H1 (cell line): Measurements from ENCODE around the gene NEURL1B. TPM values are rescaled to one million over a fixed set of nuclear protein-coding genes. Genes with fewer than 3 reads are reported as not detected.

ENCODE experiments used
- CTCF ChIA-PET: fragments of 300-600 bp; sonication (Branson Sonifier 250); formaldehyde crosslinking; loops from one replicate; lab custom pipeline; 2021; ENCODE audit not compliant: partially characterized antibody; lab: Charles Lee
- POLR2A ChIA-PET: fragments of 300-600 bp; sonication (Branson Sonifier 250); formaldehyde crosslinking; loops from one replicate; lab custom pipeline; 2021; ENCODE audit warnings: inconsistent platforms; ENCODE audit not compliant: partially characterized antibody; lab: Charles Lee
- DNase-seq, 2 experiments: peaks; one replicate each; pipeline versions ENCODE4 v3.0.0 to v3.0.0-alpha.2; 2010 to 2022; ENCODE audit warnings: low spot score in 2 of 2, low read depth in 1 of 2, mixed read lengths in 1 of 2
- FAIRE-seq: peaks from 2 replicates; lab custom pipeline; 2011; peaks lifted over from hg19 to GRCh38; lab: Jason Lieb, UNC
- H2AFZ ChIP-seq: 2 replicates; pipeline ENCODE4 v1.8.1; 2012; ENCODE audit warnings: low read length, inconsistent platforms
- H2AK5ac ChIP-seq: 2 replicates; pipeline ENCODE4 v1.6.1; 2013; ENCODE audit warnings: low read depth, low read length
- H2BK120ac ChIP-seq: replicated peaks from 2 replicates; pipeline ENCODE3; 2013; ENCODE audit warnings: low read depth, low read length, inconsistent platforms
- H2BK12ac ChIP-seq: 2 replicates; pipeline ENCODE4 v1.6.1; 2013; ENCODE audit warnings: low read depth, low read length
- H2BK15ac ChIP-seq: 2 replicates; pipeline ENCODE4 v1.6.1; 2013; ENCODE audit warnings: low read length
- H2BK20ac ChIP-seq: 2 replicates; pipeline ENCODE4 v1.6.1; 2013; ENCODE audit warnings: low read length
- H2BK5ac ChIP-seq: 2 replicates; pipeline ENCODE4 v1.6.1; 2013; ENCODE audit warnings: low read depth, low read length
- H3K14ac ChIP-seq: 2 replicates; pipeline ENCODE4 v1.6.1; 2013; ENCODE audit warnings: inconsistent platforms; ENCODE audit not compliant: insufficient read length
- H3K18ac ChIP-seq: 2 replicates; pipeline ENCODE4 v1.6.1; 2013; ENCODE audit warnings: low read length; ENCODE audit errors: extremely low read depth
- H3K23ac ChIP-seq: 2 replicates; pipeline ENCODE4 v1.6.1; 2013; ENCODE audit warnings: inconsistent platforms; ENCODE audit not compliant: insufficient read length
- H3K23me2 ChIP-seq: 2 replicates; pipeline ENCODE4 v1.6.1; 2013; ENCODE audit warnings: low read depth, low read length
- H3K27ac ChIP-seq: 2 replicates; pipeline ENCODE4 v1.6.1; 2011; ENCODE audit warnings: low read depth, low read length, inconsistent platforms
- H3K27me3 ChIP-seq, 4 experiments: replicated peaks in 1 of 4; 1 replicate in 1 of 4; 2 replicates in 3 of 4; pipeline versions ENCODE4 v1.6.1 to v1.8.1; 2011 to 2013; ENCODE audit warnings: low read length in 3 of 4, mild to moderate bottlenecking in 3 of 4, inconsistent platforms in 2 of 4, mixed read lengths in 2 of 4, moderate library complexity in 1 of 4; ENCODE audit not compliant: control insufficient read depth in 3 of 4, insufficient read depth in 3 of 4; ENCODE audit errors: extremely low read depth in 1 of 4
- H3K36me3 ChIP-seq, 4 experiments: 2 replicates each; pipeline versions ENCODE4 v1.6.1 to v1.8.1; 2011 to 2013; ENCODE audit warnings: mild to moderate bottlenecking in 4 of 4, low read length in 3 of 4, moderate library complexity in 2 of 4, control low read depth in 1 of 4, inconsistent platforms in 1 of 4; ENCODE audit not compliant: insufficient read depth in 4 of 4, control insufficient read depth in 2 of 4
- H3K4ac ChIP-seq: replicated peaks from 2 replicates; pipeline ENCODE3; 2013; ENCODE audit warnings: low read length, low read depth, mixed read lengths, inconsistent platforms; ENCODE audit not compliant: insufficient read length
- H3K4me1 ChIP-seq, 4 experiments: replicated peaks in 1 of 4; 1 replicate in 1 of 4; 2 replicates in 3 of 4; pipeline versions ENCODE4 v1.6.1 to v1.8.1; 2011 to 2013; ENCODE audit warnings: low read length in 3 of 4, inconsistent platforms in 2 of 4, mixed read lengths in 1 of 4; ENCODE audit not compliant: insufficient read depth in 4 of 4, control insufficient read depth in 3 of 4
- H3K4me2 ChIP-seq, 2 experiments: 2 replicates each; pipeline versions ENCODE4 v1.6.1 to v1.8.1; 2011 to 2013; ENCODE audit warnings: low read depth in 2 of 2, low read length in 2 of 2, control low read depth in 1 of 2, inconsistent platforms in 1 of 2, mild to moderate bottlenecking in 1 of 2; ENCODE audit not compliant: insufficient read depth in 1 of 2
- H3K4me3 ChIP-seq, 4 experiments: fragments of 200-600, 300-600 bp in 1 of 4; sonication (generic), shearing (Covaris generic), sonication (Bioruptor Twin) in 1 of 4; 2 replicates each; pipeline versions ENCODE4 v1.5.1 to v1.8.1; 2011 to 2016; ENCODE audit warnings: low read length in 4 of 4, low read depth in 3 of 4, control low read depth in 2 of 4, inconsistent platforms in 2 of 4, mild to moderate bottlenecking in 2 of 4, mixed read lengths in 1 of 4, moderate library complexity in 1 of 4; ENCODE audit not compliant: insufficient read depth in 2 of 4; ENCODE audit errors: extremely low read depth in 1 of 4
- H3K56ac ChIP-seq: replicated peaks from 2 replicates; pipeline ENCODE3; 2013; ENCODE audit warnings: low read depth, mild to moderate bottlenecking, mixed read lengths, low read length, inconsistent platforms; ENCODE audit not compliant: insufficient read length
- H3K79me1 ChIP-seq: 2 replicates; pipeline ENCODE4 v1.6.1; 2013; ENCODE audit warnings: low read depth, low read length, control low read depth
- H3K79me2 ChIP-seq, 2 experiments: 2 replicates each; pipeline versions ENCODE4 v1.6.1 to v1.8.1; 2012 to 2013; ENCODE audit warnings: low read length in 2 of 2, mild to moderate bottlenecking in 2 of 2, inconsistent platforms in 1 of 2; ENCODE audit not compliant: insufficient read depth in 2 of 2, control insufficient read depth in 1 of 2
- H3K9ac ChIP-seq, 4 experiments: replicated peaks in 1 of 4; 1 replicate in 1 of 4; 2 replicates in 3 of 4; pipeline versions ENCODE4 v1.6.1 to v1.8.1; 2011 to 2013; ENCODE audit warnings: low read depth in 3 of 4, low read length in 3 of 4, control low read depth in 2 of 4, mild to moderate bottlenecking in 2 of 4, moderate library complexity in 2 of 4, inconsistent platforms in 1 of 4; ENCODE audit errors: extremely low read depth in 1 of 4
- H3K9me3 ChIP-seq, 2 experiments: 2 replicates each; pipeline versions ENCODE4 v1.6.1 to v1.8.1; 2012 to 2013; ENCODE audit warnings: mild to moderate bottlenecking in 2 of 2, moderate library complexity in 2 of 2, control low read depth in 1 of 2, inconsistent platforms in 1 of 2, low read depth in 1 of 2, low read length in 1 of 2, mixed read lengths in 1 of 2; ENCODE audit not compliant: insufficient read depth in 2 of 2
- H4K20me1 ChIP-seq, 2 experiments: replicated peaks in 1 of 2; 2 replicates each; pipeline versions ENCODE3 to v1.8.1; 2011 to 2013; ENCODE audit warnings: inconsistent platforms in 2 of 2, low read length in 2 of 2, mild to moderate bottlenecking in 1 of 2; ENCODE audit not compliant: insufficient read depth in 2 of 2, control insufficient read depth in 1 of 2
- H4K5ac ChIP-seq: 2 replicates; pipeline ENCODE4 v1.6.1; 2013; ENCODE audit warnings: low read length, low read depth, mixed read lengths, inconsistent platforms; ENCODE audit not compliant: insufficient read length
- H4K8ac ChIP-seq: 2 replicates; pipeline ENCODE4 v1.8.0; 2013; ENCODE audit warnings: mild to moderate bottlenecking, moderate library complexity, low read length, inconsistent platforms; ENCODE audit not compliant: insufficient read depth; ENCODE audit errors: extremely low read depth
- H4K91ac ChIP-seq: replicated peaks from 2 replicates; pipeline ENCODE3; 2013; ENCODE audit warnings: low read length, mixed read lengths, inconsistent platforms; ENCODE audit not compliant: insufficient read length
- CBX5 ChIP-seq: fragments of 300-800, 300-1000 bp; sonication (generic); IDR thresholded peaks from 2 replicates; pipeline ENCODE4 v1.7.1; 2016; ENCODE audit warnings: antibody characterized with exemption, low read length, low read depth
- CBX8 ChIP-seq: fragments of 300-800, 300-1000 bp; sonication (generic); IDR thresholded peaks from 2 replicates; pipeline ENCODE4 v1.7.1; 2016; ENCODE audit warnings: low read depth, low read length, borderline replicate concordance
- CHD1 ChIP-seq: IDR thresholded peaks from 2 replicates; pipeline ENCODE4 v1.6.1; 2012; ENCODE audit warnings: low read depth, low read length, improper control_type of control experiment
- CHD2 ChIP-seq: IDR thresholded peaks from 2 replicates; pipeline ENCODE4 v1.6.1; 2012; ENCODE audit warnings: low read length, improper control_type of control experiment
- EP300 ChIP-seq, 2 experiments: IDR thresholded peaks; 1 replicate in 1 of 2; 2 replicates in 1 of 2; pipeline ENCODE4 v1.6.1; 2011 to 2012; ENCODE audit warnings: low read depth in 2 of 2, low read length in 2 of 2, mild to moderate bottlenecking in 2 of 2, borderline replicate concordance in 1 of 2, inconsistent platforms in 1 of 2, moderate library complexity in 1 of 2
- POLR2AphosphoS5 ChIP-seq: IDR thresholded peaks from 2 replicates; pipeline ENCODE4 v1.6.1; 2011; ENCODE audit warnings: low read depth, low read length
- POU5F1 ChIP-seq: IDR thresholded peaks from 2 replicates; pipeline ENCODE4 v1.6.1; 2011; ENCODE audit warnings: low read depth, mild to moderate bottlenecking, low read length, moderate library complexity
- SP2 ChIP-seq: IDR thresholded peaks from 2 replicates; pipeline ENCODE4 v1.6.1; 2012; ENCODE audit warnings: mild to moderate bottlenecking, low read length, inconsistent platforms
- TBP ChIP-seq: IDR thresholded peaks from 2 replicates; pipeline ENCODE4 v1.6.1; 2011; ENCODE audit warnings: low read depth, low read length, improper control_type of control experiment
- ZNF274 ChIP-seq: IDR thresholded peaks from 2 replicates; pipeline ENCODE4 v1.7.0; 2012; ENCODE audit warnings: low read length, borderline replicate concordance; ENCODE audit errors: extremely low read depth
- WGBS, 2 experiments: shearing (Covaris generic) in 1 of 2; methylation state at CpG; one replicate each; pipeline versions ENCODE4 v1.1.6 to v1.1.7; 2013 to 2015; ENCODE audit warnings: low lambda C conversion rate in 2 of 2, mixed read lengths in 2 of 2, inconsistent platforms in 1 of 2, low coverage in 1 of 2, missing lambda C conversion rate in 1 of 2; ENCODE audit not compliant: insufficient replicate concordance in 2 of 2, insufficient coverage in 1 of 2, insufficient read length in 1 of 2; ENCODE audit errors: extremely low coverage in 1 of 2, missing lambda C conversion rate in 1 of 2; 5-methylcytosine and 5-hydroxymethylcytosine counted together
- polyA plus RNA-seq, 7 experiments: library from polyadenylated mRNA; depleted of rRNA in 3 of 7; stranded (reverse) in 5 of 7; unstranded in 2 of 7; fragments of >200 nt in 5 of 7; fragments of 200-250 nt in 2 of 7; gene quantifications; 1 replicate in 5 of 7; 2 replicates in 1 of 7; 4 replicates in 1 of 7; pipeline versions ENCODE4 v1.2.1 to v1.2.3, GENCODE V29; 2011 to 2013; ENCODE audit warnings: missing spikeins in 2 of 7, mixed read lengths in 2 of 7
- total RNA-seq: library from RNA; stranded (reverse); fragmentation: NEBNext Ultra II Directional; extraction: Animal tissue kit (Norgen Biotek cat#: 25700); gene quantifications from 2 replicates; pipeline ENCODE4 v1.2.1, GENCODE V29; 2021
- TF ChIP-seq, protein P1 (sequence below): IDR thresholded peaks from 2 replicates; pipeline ENCODE4 v1.6.1; 2011; ENCODE audit warnings: low read length, improper control_type of control experiment

Gene NEURL1B
- total and polyA plus RNA-seq, 2 of the 8 experiments (the other 6 are each of a cell fraction or from before 2014, with no cell fraction given) = 3.3 to 6.1 TPM

DNA sequence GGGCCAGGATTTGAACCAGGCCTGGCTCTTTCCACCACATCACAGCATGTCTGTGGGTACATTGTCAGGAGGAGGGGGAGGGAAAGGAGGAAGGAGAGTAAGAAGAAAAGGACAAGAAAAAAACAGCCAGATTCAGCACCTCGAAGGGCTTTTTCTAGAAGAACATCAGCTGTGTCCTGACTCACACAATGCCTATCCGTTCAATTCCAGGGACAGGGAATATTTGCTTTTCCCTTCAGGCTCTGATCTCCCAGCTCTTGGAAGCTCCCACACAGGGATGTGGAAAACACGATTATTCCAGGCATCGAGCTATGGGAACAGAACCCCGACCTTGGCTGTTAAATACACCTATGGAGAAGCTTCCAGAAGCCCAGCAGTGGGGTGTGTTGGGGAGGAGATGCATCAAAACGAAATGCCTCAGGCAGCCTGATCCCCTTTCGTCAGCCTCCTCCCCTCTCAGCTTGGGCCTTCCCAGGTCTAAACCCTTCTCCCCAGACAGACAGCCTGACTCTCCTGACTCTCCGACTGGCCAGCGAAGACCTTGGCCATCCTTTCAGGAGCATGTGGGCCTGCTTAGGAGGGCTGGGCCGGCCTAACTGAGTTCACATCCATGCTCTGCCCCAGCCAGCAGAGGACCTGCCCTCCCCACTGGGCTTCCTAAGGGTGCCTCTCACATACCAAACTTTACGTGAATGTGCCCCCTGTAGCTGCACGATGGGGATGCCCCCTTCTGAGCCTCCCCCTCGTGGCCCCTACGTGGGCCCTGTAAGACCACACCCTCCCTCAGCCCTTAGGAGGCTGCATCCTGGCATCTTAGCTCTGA lies 54.4 kb downstream of the NEURL1B start:
- H2BK120ac ChIP-seq = no peak overlapping the region
- DNase-seq (no peak), FAIRE-seq (no peak)
- no peak overlapping the region for H3K27ac ChIP-seq
- 80% methylated on average over 14 of the region's 14 CpGs; no CpG with 5 or more reads in 1 of the 2 experiments for WGBS, 2 experiments
- POLR2A ChIA-PET = interaction anchor here (0.8 kb wide), 1 partner anchor 29 kb away, joined by 3 read pairs; no protein-coding TSS in a partner anchor
- H3K27me3 ChIP-seq = peaks cover 0 to 2% (median 0%) of the 10 kb centered on the region in 4 experiments; a peak in 3 of 7 replicates
- H2BK5ac ChIP-seq = no peak overlapping the region
- H2BK15ac ChIP-seq = 0 out of 2 replicates have a peak overlapping the region, but pooled peaks have one; percentile 61
- H4K5ac ChIP-seq = no peak overlapping the region
- H3K56ac ChIP-seq = no peak overlapping the region
- no peak overlapping the region for H3K4me2 ChIP-seq
- H3K36me3 ChIP-seq = no peaks in the 10 kb centered on the region
- no peak overlapping the region for H3K23ac ChIP-seq
- CTCF ChIA-PET = interaction anchor here (0.6 to 11.9 kb wide), 16 partner anchors 8 to 789 kb away, joined by 3 to 176 read pairs (median 6); no protein-coding TSS in a partner anchor
- no peak overlapping the region for H3K4ac ChIP-seq
- no peak overlapping the region for H2BK20ac ChIP-seq
- peak overlapping the region; percentile 63; the same call in 1 of the 2 replicates for H2BK12ac ChIP-seq
- H3K23me2 ChIP-seq = peaks cover 4% of the 10 kb centered on the region; the same call in 1 of the 2 replicates
- H3K79me2 ChIP-seq = no peaks in the 10 kb centered on the region
- H3K18ac ChIP-seq = no peak overlapping the region
- H3K9ac ChIP-seq = no peak overlapping the region
- no peak overlapping the region for H4K91ac ChIP-seq
- no peak overlapping the region for H2AFZ ChIP-seq
- H3K9me3 ChIP-seq = no peaks in the 10 kb centered on the region
- no peaks in the 10 kb centered on the region for H4K20me1 ChIP-seq
- H3K79me1 ChIP-seq = no peaks in the 10 kb centered on the region
- H3K14ac ChIP-seq = no peak overlapping the region
- H3K4me3 ChIP-seq = no peak overlapping the region
- no peak overlapping the region for H4K8ac ChIP-seq
- no peak overlapping the region for H2AK5ac ChIP-seq
- peaks cover 3 to 16% (median 8%) of the 10 kb centered on the region in 4 experiments for H3K4me1 ChIP-seq
- TF ChIP-seq TBP (no peak), SP2 (no peak), EP300 (IDR thresholded peaks at IDR 0.05; ENCODE audit: borderline replicate concordance in 1 of 2, low read depth in 2 of 2, low read length in 2 of 2) (no peak), POLR2AphosphoS5 (no peak), CHD2 (no peak), POU5F1 (no peak), CBX8 (no peak), ZNF274 (no peak), CBX5 (no peak), CHD1 (no peak)
- TF ChIP-seq, protein P1, sequence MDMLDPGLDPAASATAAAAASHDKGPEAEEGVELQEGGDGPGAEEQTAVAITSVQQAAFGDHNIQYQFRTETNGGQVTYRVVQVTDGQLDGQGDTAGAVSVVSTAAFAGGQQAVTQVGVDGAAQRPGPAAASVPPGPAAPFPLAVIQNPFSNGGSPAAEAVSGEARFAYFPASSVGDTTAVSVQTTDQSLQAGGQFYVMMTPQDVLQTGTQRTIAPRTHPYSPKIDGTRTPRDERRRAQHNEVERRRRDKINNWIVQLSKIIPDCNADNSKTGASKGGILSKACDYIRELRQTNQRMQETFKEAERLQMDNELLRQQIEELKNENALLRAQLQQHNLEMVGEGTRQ = no peak
